ENCODE data around the gene NCOA6.

Gene NCOA6

DNA sequence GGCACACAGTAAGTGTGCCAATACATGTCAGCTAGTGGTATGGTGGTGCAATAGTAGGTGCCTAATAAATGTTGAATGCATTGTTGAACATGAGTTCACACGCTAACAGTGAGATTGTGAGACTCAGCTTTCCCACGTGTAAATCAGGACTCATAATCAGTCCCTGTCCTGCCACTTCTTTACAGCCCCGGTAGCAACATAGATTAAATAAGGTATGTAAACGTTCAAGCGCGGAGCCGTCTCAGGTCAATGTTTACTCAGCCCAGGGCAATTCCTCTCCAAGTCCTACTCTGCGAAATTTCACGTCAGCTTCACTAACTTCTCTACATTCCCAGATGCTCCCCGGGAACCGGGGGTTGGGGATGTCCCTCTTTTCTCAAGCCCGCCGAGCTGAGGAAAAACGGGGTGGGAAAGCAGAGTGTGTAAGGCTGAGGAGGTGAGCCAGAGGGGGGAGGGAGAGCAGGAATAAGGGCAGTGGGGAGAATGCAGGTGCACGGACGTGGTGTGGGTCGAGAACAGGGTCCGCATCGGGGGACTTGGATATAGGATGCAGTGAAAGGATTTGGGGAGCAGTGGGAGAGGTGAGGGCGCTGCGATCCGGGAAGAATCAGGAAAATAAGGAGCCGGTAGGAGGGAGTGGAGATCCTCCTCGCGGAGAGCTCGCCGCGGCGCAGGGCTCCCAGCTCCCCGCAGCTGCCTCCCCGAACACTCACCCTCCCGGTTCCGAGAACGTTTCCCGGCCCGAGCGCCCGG lies 121.9 kb downstream of the NCOA6 start:
- peak; percentile 85 for DNase-seq

DNA sequence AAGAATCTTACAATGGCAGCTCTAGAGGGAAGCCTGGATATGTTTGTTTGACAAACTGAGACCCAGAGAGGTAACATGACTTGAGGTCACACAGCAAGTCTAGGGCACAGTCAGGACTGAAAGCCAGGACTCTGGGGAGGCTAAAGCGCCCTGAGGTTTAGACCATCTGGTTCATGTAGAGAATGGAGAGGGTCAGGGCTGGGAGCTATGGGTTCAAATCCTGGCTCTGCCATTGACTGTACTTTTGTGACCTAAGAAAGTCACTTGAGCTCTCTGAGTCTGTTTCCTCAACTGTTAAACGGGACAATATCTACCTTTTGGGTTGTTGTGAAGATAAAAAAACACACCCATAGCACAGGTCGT lies 122.4 kb downstream of the NCOA6 start:
- DNase-seq: peak; percentile 7

DNA sequence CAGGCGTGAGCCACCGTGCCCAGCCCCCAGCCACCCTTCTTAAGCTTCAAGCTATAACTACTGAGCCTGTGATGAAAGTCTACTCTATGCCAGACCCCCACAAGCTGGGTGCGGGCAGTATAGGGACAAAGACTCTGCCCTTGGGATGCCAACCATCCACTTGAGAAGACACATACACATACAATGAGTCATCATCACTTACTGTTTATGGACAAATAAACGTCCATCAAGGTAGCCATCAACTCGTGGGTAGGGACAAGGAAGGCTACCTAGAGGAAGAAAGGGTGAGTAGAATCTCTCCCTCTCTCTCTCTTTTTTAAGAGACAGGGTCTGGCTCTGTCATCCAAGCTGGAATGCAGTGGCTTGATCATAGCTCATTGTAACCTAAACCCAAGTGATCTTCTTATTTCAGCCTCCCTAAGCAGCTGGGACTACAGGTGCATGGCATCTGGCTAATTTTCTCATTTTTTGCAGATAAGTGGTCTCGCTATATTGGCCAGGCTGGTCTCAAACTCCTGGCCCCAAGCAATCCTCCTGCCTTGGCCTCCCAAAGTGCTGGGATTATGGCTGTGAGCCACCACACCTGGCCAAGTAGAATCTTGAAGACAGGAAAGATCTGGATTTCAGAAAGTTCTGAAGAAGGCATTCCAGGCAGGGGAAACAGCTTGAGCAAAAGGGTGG lies 123.9 kb downstream of the NCOA6 start:
- DNase-seq: no peak

DNA sequence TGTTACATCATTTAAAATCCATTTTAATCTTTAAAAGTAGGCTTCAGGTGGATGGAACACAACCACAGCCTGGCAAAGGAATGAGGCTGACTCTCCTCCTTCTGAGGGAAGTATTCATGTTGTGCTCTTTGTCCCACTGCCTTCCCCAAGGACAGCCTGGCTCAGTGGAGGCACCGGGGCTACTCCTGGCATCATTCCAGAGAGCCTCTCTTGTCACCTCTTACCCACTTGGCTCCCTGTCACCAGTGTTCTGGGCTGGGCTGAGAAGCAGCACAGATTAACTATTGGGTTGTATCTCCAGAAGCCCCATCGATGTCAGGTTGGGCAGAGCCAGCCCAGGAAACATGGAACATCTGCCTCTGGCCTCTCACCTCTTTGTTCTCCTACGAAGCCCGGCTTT lies 132.0 kb downstream of the NCOA6 start:
- no peak for DNase-seq

DNA sequence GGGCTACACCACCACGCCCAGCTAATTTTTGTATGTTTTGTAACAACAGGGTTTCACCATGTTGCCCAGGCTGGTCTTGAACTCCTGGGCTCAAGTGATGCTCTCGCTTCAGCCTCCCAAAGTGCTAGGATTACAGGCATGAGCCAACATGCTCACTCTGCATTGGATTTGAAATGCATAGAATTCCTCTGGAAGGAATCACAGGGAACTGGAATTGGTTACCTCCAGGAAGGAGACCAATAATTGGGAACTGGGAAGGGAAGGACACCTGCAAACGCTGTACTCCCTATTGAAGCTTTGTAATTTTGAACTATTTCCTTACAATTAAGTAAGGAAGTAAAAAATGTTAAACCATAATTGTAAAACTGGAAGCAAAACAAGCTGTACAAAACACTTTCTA lies 133.6 kb downstream of the NCOA6 start:
- no peak for DNase-seq

DNA sequence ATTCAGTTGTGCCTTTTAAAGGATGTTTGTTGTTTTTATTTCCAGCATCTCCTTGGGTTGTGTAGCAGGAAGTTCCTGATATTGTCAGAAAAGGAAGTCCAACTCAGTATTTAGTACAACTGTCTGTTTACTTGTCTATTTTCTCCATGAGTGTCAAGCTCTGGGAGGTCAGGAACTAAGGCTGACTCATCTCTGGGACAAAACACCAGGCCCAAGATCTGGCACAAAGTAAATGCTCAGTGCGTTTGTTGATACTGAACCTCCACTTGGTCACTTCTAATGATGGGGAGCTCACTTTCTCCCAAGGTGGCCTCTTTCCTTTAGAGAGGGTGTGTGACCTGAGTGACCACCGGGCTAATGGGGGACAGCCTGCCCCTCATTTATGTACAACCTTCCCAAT lies 136.0 kb downstream of the NCOA6 start:
- no peak for DNase-seq

DNA sequence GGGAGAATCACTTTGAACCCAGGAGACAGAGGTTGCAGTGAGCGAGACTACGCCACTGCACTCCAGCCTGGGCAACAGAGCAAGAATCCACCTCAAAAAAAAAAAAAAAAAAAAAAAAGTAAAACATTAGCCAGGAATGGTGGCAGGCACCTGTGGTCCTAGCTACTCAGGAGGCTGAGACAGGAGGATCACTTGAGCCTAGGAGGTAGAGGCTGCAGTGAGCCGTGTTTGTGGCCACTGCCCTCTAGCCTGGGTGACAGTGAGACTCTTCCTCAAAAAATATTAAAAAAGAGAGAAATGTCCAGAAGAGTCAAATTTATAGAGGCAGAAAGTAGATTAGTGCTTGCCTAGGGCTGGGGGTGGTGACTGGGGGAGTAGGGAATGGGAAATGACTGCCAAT lies 141.8 kb downstream of the NCOA6 start:
- DNase-seq: no peak

DNA sequence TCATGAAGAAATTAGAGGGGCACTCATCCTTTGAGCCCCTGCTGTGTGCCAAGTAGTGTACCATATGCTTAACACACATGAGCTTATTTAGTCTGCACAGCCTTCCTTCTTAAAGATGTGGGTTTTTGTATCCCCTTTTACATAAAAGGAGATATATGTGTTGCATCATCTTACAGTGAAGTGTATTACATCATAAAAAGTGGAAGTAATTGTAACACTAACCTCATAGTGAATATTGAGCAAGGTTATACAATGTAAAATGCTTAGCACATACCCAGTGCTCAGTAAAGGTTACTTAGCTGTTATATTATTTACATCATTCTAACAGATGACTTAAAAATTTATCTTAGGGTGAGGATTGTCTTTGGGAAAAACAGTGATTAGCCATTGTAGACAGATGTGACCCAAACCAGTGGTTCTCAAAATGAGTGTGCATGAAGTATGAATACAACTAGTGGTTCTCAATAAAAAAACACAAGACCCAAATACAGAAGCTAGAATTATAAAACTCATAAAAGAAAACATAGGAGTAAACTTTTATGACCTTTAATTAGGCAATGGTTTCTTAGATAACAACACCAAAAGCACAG lies 144.8 kb downstream of the NCOA6 start:
- DNase-seq: no peak

DNA sequence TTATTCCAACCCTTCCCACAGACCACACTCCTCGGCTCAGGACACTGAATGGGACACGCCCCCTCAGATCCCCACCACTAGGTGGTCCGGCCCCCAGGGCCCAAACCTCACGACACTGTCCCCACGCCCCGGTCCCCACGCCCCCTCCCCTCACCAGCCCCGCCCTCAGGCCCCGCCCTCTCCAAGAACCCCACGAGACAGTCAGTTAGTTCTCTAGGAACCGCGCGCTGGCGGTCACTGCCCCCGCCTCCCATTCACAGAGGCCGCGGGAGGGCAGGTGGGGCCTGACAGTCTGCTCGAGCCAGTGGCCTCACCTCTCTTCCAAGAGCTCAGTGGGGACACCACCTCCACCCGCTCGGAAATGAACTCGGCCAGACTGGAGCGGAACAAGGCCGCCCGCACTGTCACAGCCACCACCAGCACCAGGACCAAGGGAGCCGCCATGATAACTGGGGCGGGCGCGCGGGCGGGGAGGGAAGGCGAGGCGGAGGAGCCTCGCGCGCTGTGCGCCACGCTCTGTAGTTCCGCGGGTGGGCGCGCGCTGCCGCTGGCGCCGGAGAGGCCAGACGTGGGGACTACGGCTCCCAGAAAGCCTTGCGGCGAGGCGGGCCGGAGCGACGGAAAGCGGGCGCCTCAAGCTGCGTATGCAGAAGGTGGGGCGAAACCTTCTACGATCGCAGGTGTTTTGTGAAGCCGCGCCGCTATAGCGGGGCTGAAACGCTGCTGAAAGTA lies 148.6 kb downstream of the NCOA6 start, which contains the start of gene PIGU:
PIGU (minus strand) TSS at position 451 of the 732 bp plus-strand sequence; CDS start at position 444, 7 bp downstream.
- DNase-seq: peak; percentile 95

DNA sequence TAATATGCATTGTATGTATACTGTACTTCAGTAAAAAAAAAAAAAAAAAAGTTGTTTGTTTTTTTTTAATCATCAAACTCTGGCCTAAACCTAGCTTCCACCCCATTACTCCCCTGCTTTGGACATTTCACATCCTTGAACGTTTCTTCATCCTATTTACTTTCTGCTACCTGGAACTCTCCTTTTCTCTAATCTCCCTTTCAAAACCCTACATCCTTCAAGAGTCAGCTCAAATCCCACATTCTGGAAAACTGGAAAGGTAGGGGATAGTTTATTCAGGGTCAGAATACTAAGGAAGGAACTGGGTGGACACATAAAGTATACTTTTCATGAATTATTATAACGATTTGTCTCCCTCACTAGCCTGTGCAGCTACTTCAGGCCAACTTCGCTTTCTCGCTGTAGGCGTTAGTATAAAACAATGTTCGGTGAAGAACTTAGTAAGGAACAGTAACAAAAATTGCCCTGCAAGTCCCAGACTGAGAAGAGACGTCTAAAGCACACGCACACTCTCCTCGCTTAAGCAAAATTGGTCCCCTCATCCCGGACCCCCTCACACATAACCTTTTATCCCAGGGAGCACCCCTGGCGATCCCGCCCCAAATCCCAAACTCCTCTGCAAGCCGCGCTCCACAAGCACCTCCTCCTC lies 149.3 kb downstream of the NCOA6 start:
- no peak for DNase-seq

DNA sequence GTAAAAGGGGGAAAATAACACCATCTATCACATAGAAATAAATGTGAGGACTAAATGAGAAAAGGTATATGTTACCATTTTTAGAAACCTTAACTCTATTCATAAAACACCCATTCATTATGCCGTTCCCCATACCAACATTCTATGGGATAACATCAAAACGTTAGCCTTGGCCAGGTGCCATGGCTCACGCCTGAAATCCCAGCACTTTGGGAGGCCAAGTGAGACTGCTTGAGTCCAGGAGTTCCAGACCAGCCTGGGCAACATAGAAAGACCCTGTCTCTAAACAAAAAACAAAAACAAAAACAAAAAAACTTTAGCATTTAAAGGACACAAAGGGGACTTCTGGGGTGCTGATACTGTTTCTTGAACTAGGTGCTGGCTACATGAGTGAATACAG lies 149.9 kb downstream of the NCOA6 start:
- DNase-seq: no peak

DNA sequence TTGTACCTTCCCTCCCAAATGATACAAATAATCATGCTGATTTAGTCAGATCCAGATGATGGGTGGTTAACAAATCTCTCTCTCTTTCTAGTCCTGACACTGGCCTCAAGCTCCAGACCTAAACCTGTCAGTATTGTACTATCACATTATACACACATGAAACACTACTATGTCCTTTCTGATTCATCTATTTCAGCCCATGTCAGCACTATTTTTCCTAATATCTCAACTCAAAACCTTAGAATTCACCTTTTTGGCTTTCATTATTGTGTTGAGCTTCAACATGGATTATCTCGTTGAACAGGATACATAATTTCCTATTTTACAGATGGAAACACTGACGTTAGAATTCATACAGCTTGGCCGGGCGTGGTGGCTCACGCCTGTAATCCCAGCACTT lies 152.0 kb downstream of the NCOA6 start:
- no peak for DNase-seq

DNA sequence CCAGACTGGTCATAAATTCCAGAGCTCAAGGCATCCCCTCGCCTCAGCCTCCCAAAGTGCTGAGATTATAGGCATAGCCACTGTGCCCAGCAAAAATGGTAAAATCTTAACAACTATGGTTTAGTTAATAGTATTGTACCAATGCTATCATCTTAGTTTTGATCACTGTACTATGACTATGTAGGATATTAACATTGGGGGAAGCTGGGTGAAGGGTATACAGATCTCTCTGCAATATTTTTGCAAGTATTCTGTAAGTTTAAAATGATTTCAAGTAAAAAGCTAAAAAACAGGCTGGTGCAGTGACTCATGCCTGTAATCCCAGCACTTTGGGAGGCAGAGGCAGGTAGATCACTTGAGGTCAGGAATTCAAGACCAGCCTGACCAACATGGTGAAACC lies 156.4 kb downstream of the NCOA6 start:
- no peak for DNase-seq
